ENCODE measurements around the gene RCSD1.

Gene RCSD1

GRCh38 chr1:167617153-167618147 lies 12.6 kb upstream of the RCSD1 start:
- no peak for DNase-seq (ENCODE audit: low read depth in 2 of 2)

- no peak for DNase-seq (ENCODE audit: low read depth in 2 of 2)
Measured at GRCh38 chr1:167618366-167618765, 11.7 kb upstream of the RCSD1 start.

GRCh38 chr1:167618789-167619188 lies 11.2 kb upstream of the RCSD1 start:
- no peak for DNase-seq (ENCODE audit: low read depth in 2 of 2)

- DNase-seq (ENCODE audit: low read depth in 2 of 2) = no peak
Measured at GRCh38 chr1:167620002-167620401, 10.0 kb upstream of the RCSD1 start.

- no peak for DNase-seq (ENCODE audit: low read depth in 2 of 2)
Measured at GRCh38 chr1:167621780-167622313, 8.2 kb upstream of the RCSD1 start.

- DNase-seq (ENCODE audit: low read depth in 2 of 2) = no peak
Measured at GRCh38 chr1:167623951-167624350, 6.1 kb upstream of the RCSD1 start.

- no peak for DNase-seq (ENCODE audit: low read depth in 2 of 2)
Measured at GRCh38 chr1:167625040-167625823, 4.8 kb upstream of the RCSD1 start.

GRCh38 chr1:167627615-167627864 lies 2.5 kb upstream of the RCSD1 start:
- DNase-seq (ENCODE audit: low read depth in 2 of 2) = no peak

- no peak for DNase-seq (ENCODE audit: low read depth in 2 of 2)
Measured at GRCh38 chr1:167627865-167628641, 2.0 kb upstream of the RCSD1 start.

- no peak for DNase-seq (ENCODE audit: low read depth in 2 of 2)
Measured at GRCh38 chr1:167628741-167629515, 1.1 kb upstream of the RCSD1 start.

- no peak for DNase-seq (ENCODE audit: low read depth in 2 of 2)
Measured at GRCh38 chr1:167630568-167631385, 745 bp downstream of the RCSD1 start.

- no peak for DNase-seq (ENCODE audit: low read depth in 2 of 2)
Measured at GRCh38 chr1:167631386-167631935, 1.4 kb downstream of the RCSD1 start.

GRCh38 chr1:167631936-167632614 lies 2.0 kb downstream of the RCSD1 start:
- no peak for DNase-seq (ENCODE audit: low read depth in 2 of 2)

- no peak for DNase-seq (ENCODE audit: low read depth in 2 of 2)
Measured at GRCh38 chr1:167633258-167633944, 3.4 kb downstream of the RCSD1 start.

GRCh38 chr1:167634435-167634834 lies 4.4 kb downstream of the RCSD1 start:
- DNase-seq (ENCODE audit: low read depth in 2 of 2) = no peak

- DNase-seq (ENCODE audit: low read depth in 2 of 2) = no peak
Measured at GRCh38 chr1:167635156-167635648, 5.2 kb downstream of the RCSD1 start.

GRCh38 chr1:167635941-167636340 lies 5.9 kb downstream of the RCSD1 start:
- no peak for DNase-seq (ENCODE audit: low read depth in 2 of 2)

GRCh38 chr1:167638064-167638463 lies 8.0 kb downstream of the RCSD1 start:
- no peak for DNase-seq (ENCODE audit: low read depth in 2 of 2)

GRCh38 chr1:167640051-167640450 lies 10.0 kb downstream of the RCSD1 start:
- no peak for DNase-seq (ENCODE audit: low read depth in 2 of 2)

Measured in fibroblast of skin of left biceps (primary cell).